Fibroblast of lung (primary cell): ENCODE measurements around the gene RAB13. TPM values are rescaled to one million over a fixed set of nuclear protein-coding genes. Genes with fewer than 3 reads are reported as not detected.
A peak's percentile ranks its signal among the peaks of the same experiment; 100 is the strongest.

Experiments
- DNase-seq, 2 donors: peaks; one replicate each; pipeline versions ENCODE4 v3.0.0 to v3.0.0-alpha.2; 2010; ENCODE audit warnings: low read depth in 2 of 2
- H2AFZ ChIP-seq: 2 replicates; pipeline ENCODE4 v1.5.1; 2012; ENCODE audit warnings: low read length, control low read depth, inconsistent platforms
- H3K27ac ChIP-seq: 2 replicates; pipeline ENCODE4 v1.5.1; 2011; ENCODE audit warnings: low read length, control low read depth; ENCODE audit not compliant: insufficient read depth
- H3K27me3 ChIP-seq: 2 replicates; pipeline ENCODE4 v1.5.1; 2011; ENCODE audit warnings: mild to moderate bottlenecking, low read length; ENCODE audit not compliant: control insufficient read depth, insufficient read depth
- H3K36me3 ChIP-seq: 2 replicates; pipeline ENCODE4 v1.5.1; 2011; ENCODE audit warnings: low read length; ENCODE audit not compliant: control insufficient read depth, insufficient read depth
- H3K4me1 ChIP-seq: 2 replicates; pipeline ENCODE4 v1.5.1; 2011; ENCODE audit warnings: low read length; ENCODE audit not compliant: control insufficient read depth, insufficient read depth; ENCODE audit errors: extremely low read depth
- H3K4me2 ChIP-seq: 2 replicates; pipeline ENCODE4 v1.5.1; 2011; ENCODE audit warnings: low read length, control low read depth; ENCODE audit not compliant: insufficient read depth; ENCODE audit errors: extremely low read depth
- H3K4me3 ChIP-seq, 4 experiments: fragments of 200-600 bp in 1 of 4; sonication (generic) in 1 of 4; replicated peaks in 1 of 4; 2 replicates each; pipeline ENCODE4 v1.5.1; 2011 to 2016; ENCODE audit warnings: low read length in 4 of 4, low read depth in 3 of 4, mild to moderate bottlenecking in 3 of 4, control low read depth in 2 of 4, inconsistent platforms in 1 of 4, mixed read lengths in 1 of 4; ENCODE audit not compliant: insufficient read depth in 1 of 4; ENCODE audit errors: control extremely low read depth in 1 of 4
- H3K79me2 ChIP-seq: 2 replicates; pipeline ENCODE4 v1.5.1; 2012; ENCODE audit warnings: mild to moderate bottlenecking, low read length, inconsistent platforms; ENCODE audit not compliant: control insufficient read depth, insufficient read depth
- H3K9ac ChIP-seq: 2 replicates; pipeline ENCODE4 v1.5.1; 2011; ENCODE audit warnings: mild to moderate bottlenecking, low read length, control low read depth; ENCODE audit not compliant: insufficient read depth
- H3K9me3 ChIP-seq: 2 replicates; pipeline ENCODE4 v1.5.1; 2012; ENCODE audit warnings: low read depth, low read length; ENCODE audit not compliant: control insufficient read depth, insufficient read depth
- H4K20me1 ChIP-seq: 2 replicates; pipeline ENCODE4 v1.5.1; 2011; ENCODE audit warnings: low read length; ENCODE audit not compliant: control insufficient read depth, insufficient read depth; ENCODE audit errors: extremely low read depth
- CTCF ChIP-seq, 2 donors: IDR thresholded peaks in 1 of 2; conservative IDR thresholded peaks in 1 of 2; 1 replicate in 1 of 2; 2 replicates in 1 of 2; pipeline ENCODE4 v1.5.1; 2011 to 2012; ENCODE audit warnings: low read length in 2 of 2, control low read depth in 1 of 2, inconsistent platforms in 1 of 2, low read depth in 1 of 2, mild to moderate bottlenecking in 1 of 2
- EZH2 ChIP-seq: IDR thresholded peaks from 2 replicates; pipeline ENCODE4 v1.5.1; 2012; ENCODE audit warnings: low read length, control low read depth, mild to moderate bottlenecking; ENCODE audit errors: missing control alignments
- polyA plus RNA-seq, 2 donors: library from polyadenylated mRNA; depleted of rRNA in 1 of 2; stranded (reverse) in 1 of 2; unstranded in 1 of 2; fragments of >200 nt; gene quantifications; 2 replicates each; pipeline ENCODE4 v1.2.1, GENCODE V29; 2011 to 2012; ENCODE audit warnings: missing spikeins in 1 of 2
- total RNA-seq: library from RNA; depleted of rRNA; stranded (reverse); fragments of >200 nt; gene quantifications from 2 replicates; pipeline ENCODE4 v1.2.1, GENCODE V29; 2014

The RAB13 gene
- total and polyA plus RNA-seq, 2 donors (not counting 1 experiment from before 2014, with no cell fraction given) = 86.2 to 126 TPM

GRCh38 chr1:153960206-153960605, 25.9 kb downstream of the RAB13 start:
- Histone ChIP-seq H2AFZ (no peak overlapping the region), H3K79me2 (peaks cover 37% of the 10 kb centered on the region)
- TF ChIP-seq CTCF (conservative IDR thresholded peaks at IDR 0.05 in 1 of 2, IDR thresholded peaks at IDR 0.05 in 1 of 2; ENCODE audit: low read depth in 1 of 2, low read length in 2 of 2) (no peak), EZH2 (no peak)

GRCh38 chr1:153959454-153959853, 26.7 kb downstream of the RAB13 start:
- H4K20me1 ChIP-seq = no peaks in the 10 kb centered on the region
- peaks cover 44% of the 10 kb centered on the region for H3K79me2 ChIP-seq
- H3K36me3 ChIP-seq = peaks cover 4% of the 10 kb centered on the region
- H3K9me3 ChIP-seq = no peaks in the 10 kb centered on the region
- TF ChIP-seq CTCF (conservative IDR thresholded peaks at IDR 0.05 in 1 of 2, IDR thresholded peaks at IDR 0.05 in 1 of 2; ENCODE audit: low read depth in 1 of 2, low read length in 2 of 2) (no peak), EZH2 (no peak)
- no peak overlapping the region for H3K27ac ChIP-seq
- no peak overlapping the region for H3K4me3 ChIP-seq
- H3K9ac ChIP-seq = no peak overlapping the region
- no peak overlapping the region for H2AFZ ChIP-seq
- DNase-seq = no peak
- no peaks in the 10 kb centered on the region for H3K27me3 ChIP-seq
- H3K4me1 ChIP-seq = peaks cover 18% of the 10 kb centered on the region
- no peak overlapping the region for H3K4me2 ChIP-seq

More at GRCh38 chr1:153960206-153960605, 25.9 kb downstream of the RAB13 start:
- H3K27me3 ChIP-seq = no peaks in the 10 kb centered on the region
- no peak overlapping the region for H3K4me3 ChIP-seq
- H3K9ac ChIP-seq = no peak overlapping the region
- no peak for DNase-seq
- peaks cover 4% of the 10 kb centered on the region for H3K36me3 ChIP-seq
- no peak overlapping the region for H3K4me2 ChIP-seq
- no peaks in the 10 kb centered on the region for H3K9me3 ChIP-seq
- no peaks in the 10 kb centered on the region for H4K20me1 ChIP-seq
- H3K27ac ChIP-seq = no peak overlapping the region
- peaks cover 18% of the 10 kb centered on the region for H3K4me1 ChIP-seq

- Histone ChIP-seq H3K36me3 (peaks cover 4% of the 10 kb centered on the region), H3K9ac (no peak overlapping the region), H4K20me1 (no peaks in the 10 kb centered on the region), H2AFZ (no peak overlapping the region), H3K27ac (peak overlapping the region; percentile 53), H3K27me3 (no peaks in the 10 kb centered on the region), H3K4me3 (peak overlapping the region in 2 of 4 experiments; percentile 43 to 88), H3K4me1 (peaks cover 18% of the 10 kb centered on the region), H3K9me3 (no peaks in the 10 kb centered on the region), H3K79me2 (peaks cover 45% of the 10 kb centered on the region), H3K4me2 (peak overlapping the region; percentile 70)
- no peak for DNase-seq
- no peak for TF ChIP-seq EZH2
- no peak for TF ChIP-seq CTCF (conservative IDR thresholded peaks at IDR 0.05 in 1 of 2, IDR thresholded peaks at IDR 0.05 in 1 of 2; ENCODE audit: low read depth in 1 of 2, low read length in 2 of 2)
Measured at GRCh38 chr1:153958961-153959260, 27.2 kb downstream of the RAB13 start.
